Peyer's patch (tissue), 4 donors: ENCODE data around the gene L3MBTL1. TPM values are rescaled to one million over a fixed set of nuclear protein-coding genes. Genes with fewer than 3 reads are reported as not detected.

ENCODE experiments used
- DNase-seq, 3 donors: peaks; one replicate each; pipeline ENCODE4 v3.0.0-alpha.2; 2017 to 2019
- H3K27ac ChIP-seq, 4 donors: fragments of 200-600 bp; sonication (generic); one replicate each; pipeline ENCODE4 v1.5.1; 2016 to 2019
- H3K27me3 ChIP-seq, 2 donors: fragments of 200-600 bp; sonication (generic); one replicate each; pipeline ENCODE4 v1.5.1; 2019
- H3K36me3 ChIP-seq, 3 donors: fragments of 200-600 bp; sonication (generic); one replicate each; pipeline ENCODE4 v1.5.1; 2016 to 2019
- H3K4me1 ChIP-seq, 4 donors: fragments of 200-600 bp; sonication (generic); one replicate each; pipeline ENCODE4 v1.5.1; 2016 to 2019
- H3K4me3 ChIP-seq, 4 donors: fragments of 200-600 bp; sonication (generic); 1 replicate in 3 of 4; 2 replicates in 1 of 4; pipeline ENCODE4 v1.5.1; 2016 to 2019; ENCODE audit warnings: mild to moderate bottlenecking in 1 of 4
- H3K9me3 ChIP-seq, 4 donors: fragments of 200-600 bp; sonication (generic); one replicate each; pipeline ENCODE4 v1.5.1; 2016 to 2019; ENCODE audit warnings: mild to moderate bottlenecking in 1 of 4
- CTCF ChIP-seq, 6 experiments: fragments of 450-650 bp in 4 of 6; fragments of 200-600 bp in 2 of 6; sonication (generic) in 1 of 6; IDR thresholded peaks; one replicate each; pipeline ENCODE4 v1.5.1; 2017 to 2019; ENCODE audit warnings: antibody characterized with exemption in 6 of 6, mild to moderate bottlenecking in 3 of 6, moderate library complexity in 1 of 6
- POLR2A ChIP-seq, 2 donors: fragments of 450-650 bp; IDR thresholded peaks; one replicate each; pipeline ENCODE4 v1.5.1; 2017; ENCODE audit warnings: antibody characterized with exemption in 2 of 2, mild to moderate bottlenecking in 2 of 2, moderate library complexity in 2 of 2
- total RNA-seq, 4 donors: library from RNA; depleted of rRNA; stranded (reverse); fragments of >200 nt; gene quantifications; one replicate each; pipeline ENCODE4 v1.1.0, GENCODE V29; 2016

Gene L3MBTL1
- total RNA-seq, 4 donors from 2014 or later: 18.0 to 37.4 (median 31.2) TPM

GRCh38 chr20:43564455-43564854 lies 57.0 kb downstream of the L3MBTL1 start:
- Histone ChIP-seq H3K4me1 (no peaks in the 10 kb centered on the region), H3K4me3 (no peak overlapping the region), H3K27me3 (no peaks in the 10 kb centered on the region), H3K9me3 (no peaks in the 10 kb centered on the region), H3K36me3 (peaks cover 0 to 6% (median 0%) of the 10 kb centered on the region in 3 donors), H3K27ac (no peak overlapping the region)
- TF ChIP-seq POLR2A (IDR thresholded peaks at IDR 0.05) (no peak), CTCF (IDR thresholded peaks at IDR 0.05) (no peak)
- no peak for DNase-seq

GRCh38 chr20:43564993-43565757 lies 57.7 kb downstream of the L3MBTL1 start:
- Histone ChIP-seq H3K27me3 (no peaks in the 10 kb centered on the region), H3K27ac (no peak overlapping the region), H3K36me3 (peaks cover 0 to 6% (median 0%) of the 10 kb centered on the region in 3 donors), H3K9me3 (no peaks in the 10 kb centered on the region), H3K4me3 (no peak overlapping the region), H3K4me1 (no peaks in the 10 kb centered on the region)
- no peak for TF ChIP-seq POLR2A (IDR thresholded peaks at IDR 0.05)
- no peak for TF ChIP-seq CTCF (IDR thresholded peaks at IDR 0.05)
- DNase-seq: no peak

DNA sequence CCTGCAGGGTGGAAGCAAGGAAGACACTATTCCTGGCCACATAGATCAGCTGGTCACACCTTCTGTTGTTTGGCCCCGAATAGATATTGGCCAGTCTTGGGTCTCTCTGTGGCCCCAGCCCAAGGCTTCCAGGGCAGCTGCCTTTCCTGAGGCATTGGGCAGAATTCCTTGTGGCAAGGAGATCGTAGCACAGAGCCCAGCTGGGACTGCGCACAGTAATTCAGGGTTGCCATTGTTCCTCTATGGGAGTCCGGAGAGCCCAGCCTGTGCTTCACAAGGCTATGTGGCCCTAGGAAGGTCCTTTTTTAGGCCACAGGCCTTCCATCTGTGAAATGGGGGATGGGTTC lies 58.2 kb downstream of the L3MBTL1 start:
- H3K4me1 ChIP-seq: no peaks in the 10 kb centered on the region
- no peak for TF ChIP-seq POLR2A (IDR thresholded peaks at IDR 0.05)
- TF ChIP-seq CTCF (IDR thresholded peaks at IDR 0.05): no peak
- DNase-seq: no peak
- no peak overlapping the region for H3K4me3 ChIP-seq
- peaks cover 0 to 6% (median 0%) of the 10 kb centered on the region in 3 donors for H3K36me3 ChIP-seq
- H3K27me3 ChIP-seq: no peaks in the 10 kb centered on the region
- H3K27ac ChIP-seq: no peak overlapping the region
- H3K9me3 ChIP-seq: no peaks in the 10 kb centered on the region

- Histone ChIP-seq H3K4me1 (no peaks in the 10 kb centered on the region), H3K36me3 (peaks cover 0 to 15% (median 0%) of the 10 kb centered on the region in 3 donors), H3K4me3 (no peak overlapping the region), H3K27me3 (no peaks in the 10 kb centered on the region), H3K27ac (no peak overlapping the region), H3K9me3 (no peaks in the 10 kb centered on the region)
- DNase-seq: no peak
- TF ChIP-seq POLR2A (IDR thresholded peaks at IDR 0.05) (no peak), CTCF (IDR thresholded peaks at IDR 0.05) (no peak)
Observed at GRCh38 chr20:43567477-43567876, 60.0 kb downstream of the L3MBTL1 start.

DNA sequence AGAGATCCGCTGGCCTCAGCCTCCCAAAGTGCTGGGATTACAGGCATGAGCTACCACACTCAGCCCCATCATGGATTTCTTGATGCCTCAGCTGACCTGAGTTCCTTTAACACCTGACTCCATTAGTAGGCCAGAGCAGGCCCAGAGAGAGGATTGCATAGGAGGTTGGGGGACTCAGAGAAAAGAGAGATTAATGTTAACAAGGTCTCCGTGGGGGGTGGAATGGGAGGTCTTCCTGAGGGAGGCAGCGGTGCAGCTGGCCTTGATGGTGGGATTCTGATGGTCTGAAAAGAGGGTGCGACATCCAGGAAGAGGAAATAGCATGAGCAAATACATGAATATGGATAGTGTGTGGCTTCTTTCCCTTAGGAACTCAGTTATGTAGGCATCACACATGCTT lies 61.2 kb downstream of the L3MBTL1 start:
- no peak for TF ChIP-seq POLR2A (IDR thresholded peaks at IDR 0.05)
- no peak for TF ChIP-seq CTCF (IDR thresholded peaks at IDR 0.05)
- DNase-seq: no peak
- no peaks in the 10 kb centered on the region for H3K27me3 ChIP-seq
- no peak overlapping the region for H3K27ac ChIP-seq
- no peaks in the 10 kb centered on the region for H3K9me3 ChIP-seq
- no peaks in the 10 kb centered on the region for H3K4me1 ChIP-seq
- no peak overlapping the region for H3K4me3 ChIP-seq
- H3K36me3 ChIP-seq: peaks cover 0 to 15% (median 0%) of the 10 kb centered on the region in 3 donors
